ENCODE results near the gene ZC3H7B.

The ZC3H7B gene

GRCh38 chr22:41340357-41340756 is 39.0 kb downstream of the ZC3H7B start:
- TF ChIP-seq, protein P1, sequence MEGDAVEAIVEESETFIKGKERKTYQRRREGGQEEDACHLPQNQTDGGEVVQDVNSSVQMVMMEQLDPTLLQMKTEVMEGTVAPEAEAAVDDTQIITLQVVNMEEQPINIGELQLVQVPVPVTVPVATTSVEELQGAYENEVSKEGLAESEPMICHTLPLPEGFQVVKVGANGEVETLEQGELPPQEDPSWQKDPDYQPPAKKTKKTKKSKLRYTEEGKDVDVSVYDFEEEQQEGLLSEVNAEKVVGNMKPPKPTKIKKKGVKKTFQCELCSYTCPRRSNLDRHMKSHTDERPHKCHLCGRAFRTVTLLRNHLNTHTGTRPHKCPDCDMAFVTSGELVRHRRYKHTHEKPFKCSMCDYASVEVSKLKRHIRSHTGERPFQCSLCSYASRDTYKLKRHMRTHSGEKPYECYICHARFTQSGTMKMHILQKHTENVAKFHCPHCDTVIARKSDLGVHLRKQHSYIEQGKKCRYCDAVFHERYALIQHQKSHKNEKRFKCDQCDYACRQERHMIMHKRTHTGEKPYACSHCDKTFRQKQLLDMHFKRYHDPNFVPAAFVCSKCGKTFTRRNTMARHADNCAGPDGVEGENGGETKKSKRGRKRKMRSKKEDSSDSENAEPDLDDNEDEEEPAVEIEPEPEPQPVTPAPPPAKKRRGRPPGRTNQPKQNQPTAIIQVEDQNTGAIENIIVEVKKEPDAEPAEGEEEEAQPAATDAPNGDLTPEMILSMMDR (IDR thresholded peaks at IDR 0.05; ENCODE audit: low read length) = no peak
- no peak for TF ChIP-seq EZH2 (IDR thresholded peaks at IDR 0.05; ENCODE audit: borderline replicate concordance, low read length)

GRCh38 chr22:41341012-41341411 is 39.7 kb downstream of the ZC3H7B start:
- Histone ChIP-seq H3K9ac (ENCODE audit: low read length) (no peak overlapping the region), H3K9me2 (ENCODE audit: low read depth, low read length) (no peaks in the 10 kb centered on the region), H3K4me3 (ENCODE audit: low read depth, low read length, poor library complexity, severe bottlenecking) (no peak overlapping the region), H3K4me1 (ENCODE audit: insufficient read depth, low read length, severe bottlenecking) (no peaks in the 10 kb centered on the region), H3K9me3 (ENCODE audit: low read length) (no peaks in the 10 kb centered on the region), H3K4me2 (ENCODE audit: low read length) (no peak overlapping the region), H4K20me1 (ENCODE audit: insufficient read depth, low read length) (no peaks in the 10 kb centered on the region), H3K27me3 (ENCODE audit: insufficient read depth, low read length) (no peaks in the 10 kb centered on the region), H3K79me2 (ENCODE audit: insufficient read depth, low read length) (no peaks in the 10 kb centered on the region), H3K36me3 (ENCODE audit: insufficient read depth, low read length) (peaks cover 37% of the 10 kb centered on the region; the same call in 1 of the 2 replicates), H2AFZ (ENCODE audit: low read length) (no peak overlapping the region), H3F3A (ENCODE audit: insufficient read depth, low read length) (no peaks in the 10 kb centered on the region), H3K27ac (ENCODE audit: low read depth, low read length, poor library complexity, severe bottlenecking) (no peak overlapping the region)
- TF ChIP-seq, protein P1 (IDR thresholded peaks at IDR 0.05; ENCODE audit: low read length) = no peak
- TF ChIP-seq EZH2 (IDR thresholded peaks at IDR 0.05; ENCODE audit: borderline replicate concordance, low read length) = no peak

More at GRCh38 chr22:41340357-41340756, 39.0 kb downstream of the ZC3H7B start:
- no peaks in the 10 kb centered on the region for H3K9me2 ChIP-seq (ENCODE audit: low read depth, low read length)
- H4K20me1 ChIP-seq (ENCODE audit: insufficient read depth, low read length) = no peaks in the 10 kb centered on the region
- no peaks in the 10 kb centered on the region for H3K27me3 ChIP-seq (ENCODE audit: insufficient read depth, low read length)
- no peak overlapping the region for H2AFZ ChIP-seq (ENCODE audit: low read length)
- no peak overlapping the region for H3K27ac ChIP-seq (ENCODE audit: low read depth, low read length, poor library complexity, severe bottlenecking)
- no peaks in the 10 kb centered on the region for H3K9me3 ChIP-seq (ENCODE audit: low read length)
- no peaks in the 10 kb centered on the region for H3F3A ChIP-seq (ENCODE audit: insufficient read depth, low read length)
- H3K4me2 ChIP-seq (ENCODE audit: low read length) = no peak overlapping the region
- H3K79me2 ChIP-seq (ENCODE audit: insufficient read depth, low read length) = no peaks in the 10 kb centered on the region
- H3K9ac ChIP-seq (ENCODE audit: low read length) = no peak overlapping the region
- peaks cover 36% of the 10 kb centered on the region; the same call in 1 of the 2 replicates for H3K36me3 ChIP-seq (ENCODE audit: insufficient read depth, low read length)
- H3K4me3 ChIP-seq (ENCODE audit: low read depth, low read length, poor library complexity, severe bottlenecking) = no peak overlapping the region
- H3K4me1 ChIP-seq (ENCODE audit: insufficient read depth, low read length, severe bottlenecking) = no peaks in the 10 kb centered on the region

DNA sequence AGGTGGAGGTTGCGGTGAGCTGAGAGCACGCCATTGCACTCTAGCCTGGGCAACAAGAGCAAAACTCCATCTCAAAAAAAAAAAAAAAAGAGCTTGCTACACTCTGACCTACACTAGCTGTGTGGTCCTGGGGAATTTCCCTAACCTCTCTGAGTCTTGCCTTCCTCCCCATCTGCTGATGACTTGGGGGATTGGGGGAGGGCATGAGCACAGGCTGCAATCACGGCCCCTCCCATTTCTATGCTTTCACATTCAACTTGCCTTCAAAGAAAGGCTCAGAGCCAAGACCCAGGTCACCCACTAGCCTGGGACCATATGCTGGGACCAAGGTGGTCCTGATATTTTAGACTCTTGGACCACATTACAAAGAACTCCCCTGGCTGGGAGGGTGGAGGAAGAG is 40.7 kb downstream of the ZC3H7B start:
- TF ChIP-seq EZH2 (IDR thresholded peaks at IDR 0.05; ENCODE audit: borderline replicate concordance, low read length) = no peak
- TF ChIP-seq, protein P1 (IDR thresholded peaks at IDR 0.05; ENCODE audit: low read length) = no peak
- no peak overlapping the region for H2AFZ ChIP-seq (ENCODE audit: low read length)
- no peaks in the 10 kb centered on the region for H3K9me3 ChIP-seq (ENCODE audit: low read length)
- no peak overlapping the region for H3K9ac ChIP-seq (ENCODE audit: low read length)
- H3F3A ChIP-seq (ENCODE audit: insufficient read depth, low read length) = no peaks in the 10 kb centered on the region
- H3K36me3 ChIP-seq (ENCODE audit: insufficient read depth, low read length) = peaks cover 45% of the 10 kb centered on the region; the same call in 1 of the 2 replicates
- H4K20me1 ChIP-seq (ENCODE audit: insufficient read depth, low read length) = no peaks in the 10 kb centered on the region
- H3K4me1 ChIP-seq (ENCODE audit: insufficient read depth, low read length, severe bottlenecking) = no peaks in the 10 kb centered on the region
- no peak overlapping the region for H3K4me2 ChIP-seq (ENCODE audit: low read length)
- H3K27me3 ChIP-seq (ENCODE audit: insufficient read depth, low read length) = no peaks in the 10 kb centered on the region
- no peak overlapping the region for H3K4me3 ChIP-seq (ENCODE audit: low read depth, low read length, poor library complexity, severe bottlenecking)
- H3K27ac ChIP-seq (ENCODE audit: low read depth, low read length, poor library complexity, severe bottlenecking) = no peak overlapping the region
- H3K79me2 ChIP-seq (ENCODE audit: insufficient read depth, low read length) = no peaks in the 10 kb centered on the region
- H3K9me2 ChIP-seq (ENCODE audit: low read depth, low read length) = no peaks in the 10 kb centered on the region

Measured in OCI-LY1 (cell line).